ENCODE results near the gene NRAP. TPM values are rescaled to one million over a fixed set of nuclear protein-coding genes. Genes with fewer than 3 reads are reported as not detected.
"Not testable (repeated sequence)": the region's sequence is repeated elsewhere in the genome, so short reads cannot be mapped to it uniquely, and the experiment has no call there.

Gene NRAP
- total RNA-seq, 1 donor from 2014 or later: not detected

DNA sequence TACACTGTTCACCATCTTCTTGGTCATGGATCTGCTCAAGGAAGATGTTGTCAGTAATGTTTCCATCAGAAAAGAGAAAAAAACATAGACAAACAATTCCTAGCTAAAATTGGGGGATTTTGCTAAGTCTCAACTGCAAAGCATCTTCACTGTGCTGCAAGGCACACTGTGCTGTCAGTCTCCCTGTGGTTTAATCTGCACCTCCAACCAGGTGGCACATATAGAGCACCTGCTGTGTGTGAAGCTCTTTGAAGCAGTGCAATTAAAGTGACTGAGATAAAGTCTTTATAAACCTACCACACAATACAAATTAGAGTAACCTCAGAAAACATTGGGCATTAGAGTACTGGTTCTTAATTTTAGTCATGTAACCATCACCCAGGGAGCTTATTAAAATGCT lies 6.3 kb downstream of the NRAP start:
- no peak for DNase-seq (ENCODE audit: low spot score)
- Mint-ChIP-seq H3K4me3 (ENCODE audit: unreplicated experiment) (no peak overlapping the region), H3K27ac (ENCODE audit: unreplicated experiment) (no peak overlapping the region), H3K36me3 (ENCODE audit: low read depth, unreplicated experiment) (no peaks in the 10 kb centered on the region), H3K4me1 (ENCODE audit: unreplicated experiment) (no peaks in the 10 kb centered on the region), H3K27me3 (ENCODE audit: unreplicated experiment) (peaks cover 1% of the 10 kb centered on the region), H3K9me3 (ENCODE audit: unreplicated experiment) (no peaks in the 10 kb centered on the region)
- TF ChIP-seq, protein P1, sequence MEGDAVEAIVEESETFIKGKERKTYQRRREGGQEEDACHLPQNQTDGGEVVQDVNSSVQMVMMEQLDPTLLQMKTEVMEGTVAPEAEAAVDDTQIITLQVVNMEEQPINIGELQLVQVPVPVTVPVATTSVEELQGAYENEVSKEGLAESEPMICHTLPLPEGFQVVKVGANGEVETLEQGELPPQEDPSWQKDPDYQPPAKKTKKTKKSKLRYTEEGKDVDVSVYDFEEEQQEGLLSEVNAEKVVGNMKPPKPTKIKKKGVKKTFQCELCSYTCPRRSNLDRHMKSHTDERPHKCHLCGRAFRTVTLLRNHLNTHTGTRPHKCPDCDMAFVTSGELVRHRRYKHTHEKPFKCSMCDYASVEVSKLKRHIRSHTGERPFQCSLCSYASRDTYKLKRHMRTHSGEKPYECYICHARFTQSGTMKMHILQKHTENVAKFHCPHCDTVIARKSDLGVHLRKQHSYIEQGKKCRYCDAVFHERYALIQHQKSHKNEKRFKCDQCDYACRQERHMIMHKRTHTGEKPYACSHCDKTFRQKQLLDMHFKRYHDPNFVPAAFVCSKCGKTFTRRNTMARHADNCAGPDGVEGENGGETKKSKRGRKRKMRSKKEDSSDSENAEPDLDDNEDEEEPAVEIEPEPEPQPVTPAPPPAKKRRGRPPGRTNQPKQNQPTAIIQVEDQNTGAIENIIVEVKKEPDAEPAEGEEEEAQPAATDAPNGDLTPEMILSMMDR (IDR thresholded peaks at IDR 0.05; ENCODE audit: unreplicated experiment): no peak

DNA sequence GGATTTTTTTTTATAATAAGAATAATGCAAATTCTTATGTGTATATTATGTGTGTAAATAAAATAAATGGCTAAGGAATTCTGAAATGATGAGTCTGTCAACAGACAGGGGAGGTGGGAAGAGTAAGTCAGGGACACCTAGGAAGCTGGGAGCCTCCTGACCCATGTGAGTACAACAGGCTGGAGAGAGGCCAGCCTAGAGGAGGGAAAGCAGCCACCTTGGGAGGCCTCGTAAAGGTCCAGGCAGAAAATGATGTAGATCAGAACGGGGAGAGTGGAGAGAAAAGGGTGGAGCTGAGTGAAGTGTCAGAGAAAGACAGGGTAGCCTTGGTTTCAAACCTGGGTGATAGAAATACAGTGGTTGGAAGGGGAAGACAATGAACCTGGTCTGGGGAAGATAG lies 6.9 kb downstream of the NRAP start:
- TF ChIP-seq, protein P1 (IDR thresholded peaks at IDR 0.05; ENCODE audit: unreplicated experiment): no peak
- no peak overlapping the region for H3K27ac Mint-ChIP-seq (ENCODE audit: unreplicated experiment)
- no peak for DNase-seq (ENCODE audit: low spot score)
- no peaks in the 10 kb centered on the region for H3K36me3 Mint-ChIP-seq (ENCODE audit: low read depth, unreplicated experiment)
- H3K4me3 Mint-ChIP-seq (ENCODE audit: unreplicated experiment): no peak overlapping the region
- no peaks in the 10 kb centered on the region for H3K4me1 Mint-ChIP-seq (ENCODE audit: unreplicated experiment)
- H3K27me3 Mint-ChIP-seq (ENCODE audit: unreplicated experiment): peaks cover 1% of the 10 kb centered on the region
- no peaks in the 10 kb centered on the region for H3K9me3 Mint-ChIP-seq (ENCODE audit: unreplicated experiment)

DNA sequence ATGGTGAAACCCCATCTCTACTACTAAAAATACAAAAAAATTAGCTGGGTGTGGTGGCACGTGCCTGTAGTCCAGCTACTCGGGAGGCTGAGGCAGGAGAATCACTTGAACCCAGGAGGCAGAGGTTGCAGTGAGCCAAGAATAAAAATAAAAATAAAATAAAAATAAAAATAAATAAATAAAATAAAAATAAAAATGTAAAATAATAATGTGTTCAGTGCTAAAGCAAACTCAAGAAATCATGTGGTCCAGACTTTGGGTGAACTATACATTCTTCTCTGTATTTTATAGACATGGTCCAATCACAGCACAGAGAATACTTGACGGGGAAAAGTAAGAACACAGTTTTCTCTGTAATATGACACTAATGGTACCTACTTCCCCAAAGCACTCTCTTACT lies 11.4 kb downstream of the NRAP start:
- H3K4me1 Mint-ChIP-seq (ENCODE audit: unreplicated experiment); H3K27ac Mint-ChIP-seq (ENCODE audit: unreplicated experiment); H3K36me3 Mint-ChIP-seq (ENCODE audit: low read depth, unreplicated experiment); H3K9me3 Mint-ChIP-seq (ENCODE audit: unreplicated experiment); H3K4me3 Mint-ChIP-seq (ENCODE audit: unreplicated experiment); H3K27me3 Mint-ChIP-seq (ENCODE audit: unreplicated experiment); DNase-seq (ENCODE audit: low spot score): not testable (repeated sequence)

DNA sequence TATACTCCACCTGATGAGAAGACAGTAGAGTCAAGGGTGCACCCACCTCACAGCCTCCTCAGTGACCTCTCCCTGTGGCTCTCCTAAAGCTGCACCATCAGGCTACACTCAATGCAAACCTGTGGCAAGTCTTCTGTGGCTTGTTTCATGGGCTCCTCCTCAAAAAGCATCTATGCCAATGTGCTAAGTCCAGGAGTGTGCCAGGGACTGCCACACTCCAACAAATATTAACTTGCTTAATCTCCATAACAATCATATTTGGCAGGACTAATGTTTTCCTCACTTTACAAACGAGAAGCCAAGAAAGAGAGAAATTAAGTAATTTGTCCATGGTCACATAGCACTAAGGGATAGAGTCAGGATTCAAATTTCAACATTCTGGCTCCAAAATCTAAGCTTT lies 11.9 kb downstream of the NRAP start:
- Mint-ChIP-seq H3K27ac (ENCODE audit: unreplicated experiment) (no peak overlapping the region), H3K36me3 (ENCODE audit: low read depth, unreplicated experiment) (no peaks in the 10 kb centered on the region), H3K27me3 (ENCODE audit: unreplicated experiment) (peaks cover 3% of the 10 kb centered on the region), H3K9me3 (ENCODE audit: unreplicated experiment) (no peaks in the 10 kb centered on the region), H3K4me3 (ENCODE audit: unreplicated experiment) (no peak overlapping the region), H3K4me1 (ENCODE audit: unreplicated experiment) (no peaks in the 10 kb centered on the region)
- TF ChIP-seq, protein P1 (IDR thresholded peaks at IDR 0.05; ENCODE audit: unreplicated experiment): no peak
- no peak for DNase-seq (ENCODE audit: low spot score)

DNA sequence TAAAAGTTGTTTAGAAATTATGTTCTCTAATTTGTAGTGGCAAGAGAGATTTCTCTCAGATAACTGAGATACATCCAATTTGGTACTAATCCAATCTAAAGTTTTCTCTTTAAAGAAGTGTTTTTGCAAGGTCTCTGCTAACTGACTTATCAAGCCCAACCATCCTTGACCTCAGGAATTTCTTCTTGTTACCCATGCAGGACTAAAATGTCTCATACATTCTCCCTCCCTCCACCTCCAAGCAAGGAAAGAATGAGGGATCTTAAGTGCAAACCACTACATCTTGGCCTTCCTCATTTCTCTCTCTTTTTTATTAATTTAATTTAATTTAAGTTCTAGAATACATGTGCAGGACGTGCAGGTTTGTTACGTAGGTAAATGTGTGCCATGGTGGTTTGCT lies 12.8 kb downstream of the NRAP start:
- H3K27me3 Mint-ChIP-seq (ENCODE audit: unreplicated experiment): peaks cover 3% of the 10 kb centered on the region
- H3K4me3 Mint-ChIP-seq (ENCODE audit: unreplicated experiment): no peak overlapping the region
- H3K36me3 Mint-ChIP-seq (ENCODE audit: low read depth, unreplicated experiment): no peaks in the 10 kb centered on the region
- no peak for DNase-seq (ENCODE audit: low spot score)
- no peak overlapping the region for H3K27ac Mint-ChIP-seq (ENCODE audit: unreplicated experiment)
- no peaks in the 10 kb centered on the region for H3K4me1 Mint-ChIP-seq (ENCODE audit: unreplicated experiment)
- TF ChIP-seq, protein P1 (IDR thresholded peaks at IDR 0.05; ENCODE audit: unreplicated experiment): no peak
- H3K9me3 Mint-ChIP-seq (ENCODE audit: unreplicated experiment): no peaks in the 10 kb centered on the region

DNA sequence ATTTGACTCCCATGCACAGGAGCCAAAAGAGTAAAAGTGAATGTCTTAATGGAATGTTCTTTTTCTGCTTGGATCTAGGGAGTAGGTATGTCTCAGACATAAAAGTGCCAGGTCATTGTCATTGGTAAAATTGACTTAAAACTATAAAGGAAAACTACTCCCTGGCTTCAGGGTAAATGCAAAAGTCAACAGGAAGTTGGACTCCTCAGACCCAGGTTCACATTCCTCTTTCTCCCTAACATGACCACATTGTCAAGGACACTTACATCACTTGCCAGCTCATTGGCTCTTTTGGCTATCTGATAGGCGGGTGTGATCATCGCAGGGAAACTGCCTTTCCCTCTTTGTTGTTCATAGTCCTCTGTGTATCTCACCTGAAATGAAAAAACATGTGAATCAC lies 13.7 kb downstream of the NRAP start:
- H3K9me3 Mint-ChIP-seq (ENCODE audit: unreplicated experiment): no peaks in the 10 kb centered on the region
- H3K36me3 Mint-ChIP-seq (ENCODE audit: low read depth, unreplicated experiment): no peaks in the 10 kb centered on the region
- TF ChIP-seq, protein P1 (IDR thresholded peaks at IDR 0.05; ENCODE audit: unreplicated experiment): no peak
- DNase-seq (ENCODE audit: low spot score): no peak
- no peaks in the 10 kb centered on the region for H3K4me1 Mint-ChIP-seq (ENCODE audit: unreplicated experiment)
- H3K4me3 Mint-ChIP-seq (ENCODE audit: unreplicated experiment): no peak overlapping the region
- peaks cover 3% of the 10 kb centered on the region for H3K27me3 Mint-ChIP-seq (ENCODE audit: unreplicated experiment)
- no peak overlapping the region for H3K27ac Mint-ChIP-seq (ENCODE audit: unreplicated experiment)
